ENCODE measurements around the gene RNF180.

The RNF180 gene

GRCh38 chr5:64160201-64160600 is 5.4 kb upstream of the RNF180 start:
- H3K4me3 ChIP-seq (ENCODE audit: control insufficient read depth, low read depth, low read length), result no peak overlapping the region
- no peak for DNase-seq (ENCODE audit: low read depth)
- no peak for TF ChIP-seq CTCF (conservative IDR thresholded peaks at IDR 0.05; ENCODE audit: control insufficient read depth, insufficient read depth, low read depth, low read length)

- TF ChIP-seq CTCF (conservative IDR thresholded peaks at IDR 0.05; ENCODE audit: control insufficient read depth, insufficient read depth, low read depth, low read length), result no peak
- no peak overlapping the region for H3K4me3 ChIP-seq (ENCODE audit: control insufficient read depth, low read depth, low read length)
- no peak for DNase-seq (ENCODE audit: low read depth)
Observed at GRCh38 chr5:64161420-64161819, 4.2 kb upstream of the RNF180 start.

GRCh38 chr5:64163135-64163534 is 2.5 kb upstream of the RNF180 start:
- TF ChIP-seq CTCF (conservative IDR thresholded peaks at IDR 0.05; ENCODE audit: control insufficient read depth, insufficient read depth, low read depth, low read length), result no peak
- no peak for DNase-seq (ENCODE audit: low read depth)
- no peak overlapping the region for H3K4me3 ChIP-seq (ENCODE audit: control insufficient read depth, low read depth, low read length)

GRCh38 chr5:64163746-64164145 is 1.9 kb upstream of the RNF180 start:
- no peak for TF ChIP-seq CTCF (conservative IDR thresholded peaks at IDR 0.05; ENCODE audit: control insufficient read depth, insufficient read depth, low read depth, low read length)
- DNase-seq (ENCODE audit: low read depth), result no peak

GRCh38 chr5:64164166-64164565 is 1.5 kb upstream of the RNF180 start:
- TF ChIP-seq CTCF (conservative IDR thresholded peaks at IDR 0.05; ENCODE audit: control insufficient read depth, insufficient read depth, low read depth, low read length), result no peak
- DNase-seq (ENCODE audit: low read depth), result peak; percentile 12
- H3K4me3 ChIP-seq (ENCODE audit: control insufficient read depth, low read depth, low read length), result no peak overlapping the region

More at GRCh38 chr5:64163746-64164145, 1.9 kb upstream of the RNF180 start:
- H3K4me3 ChIP-seq (ENCODE audit: control insufficient read depth, low read depth, low read length), result no peak overlapping the region

GRCh38 chr5:64165160-64165499 is 513 bp upstream of the RNF180 start:
- peak overlapping the region; percentile 33 for H3K4me3 ChIP-seq (ENCODE audit: control insufficient read depth, low read depth, low read length)
- TF ChIP-seq CTCF (conservative IDR thresholded peaks at IDR 0.05; ENCODE audit: control insufficient read depth, insufficient read depth, low read depth, low read length), result no peak
- no peak for DNase-seq (ENCODE audit: low read depth)

Data from fibroblast of mammary gland (primary cell).